Smooth muscle cell (in vitro differentiated cells): ENCODE data around the gene TATDN3. TPM values are rescaled to one million over a fixed set of nuclear protein-coding genes. Genes with fewer than 3 reads are reported as not detected.
"Not testable (repeated sequence)": the region's sequence is repeated elsewhere in the genome, so short reads cannot be mapped to it uniquely, and the experiment has no call there.

ENCODE experiments used
- DNase-seq: peaks from one replicate; lab custom pipeline; 2025; ENCODE audit not compliant: unreplicated experiment; lab: John Stamatoyannopoulos, UW
- H2AFZ ChIP-seq: fragments of 200-600 bp; sonication (generic); 2 replicates; pipeline ENCODE4 v1.6.0; 2016; ENCODE audit warnings: antibody characterized with exemption, low read depth, mild to moderate bottlenecking
- H3F3A ChIP-seq: fragments of 200-600 bp; sonication (generic); 2 replicates; pipeline ENCODE4 v1.6.0; 2017; ENCODE audit warnings: antibody characterized with exemption, low read depth
- H3K27ac ChIP-seq: fragments of 200-600 bp; sonication (generic); 2 replicates; pipeline ENCODE4 v1.5.1; 2016; ENCODE audit warnings: low read depth, mild to moderate bottlenecking
- H3K27me3 ChIP-seq: fragments of 200-600 bp; sonication (generic); 2 replicates; pipeline ENCODE4 v1.6.1; 2016; ENCODE audit warnings: low read depth, mild to moderate bottlenecking
- H3K36me3 ChIP-seq: fragments of 200-600 bp; sonication (generic); 2 replicates; pipeline ENCODE4 v1.5.1; 2016; ENCODE audit warnings: low read depth
- H3K4me1 ChIP-seq: fragments of 200-600 bp; sonication (generic); 2 replicates; pipeline ENCODE4 v1.5.1; 2016; ENCODE audit warnings: low read depth
- H3K4me2 ChIP-seq: fragments of 200-600 bp; sonication (generic); 2 replicates; pipeline ENCODE4 v1.6.0; 2016; ENCODE audit warnings: mild to moderate bottlenecking
- H3K4me3 ChIP-seq: fragments of 200-600 bp; sonication (generic); 2 replicates; pipeline ENCODE4 v1.5.1; 2016; ENCODE audit warnings: mild to moderate bottlenecking
- H3K79me2 ChIP-seq: fragments of 200-600 bp; sonication (generic); 2 replicates; pipeline ENCODE4 v1.6.0; 2016; ENCODE audit warnings: low read depth, mild to moderate bottlenecking
- H3K9ac ChIP-seq: fragments of 200-600 bp; sonication (generic); 2 replicates; pipeline ENCODE4 v1.6.0; 2016; ENCODE audit warnings: low read depth
- H3K9me3 ChIP-seq: fragments of 200-600 bp; sonication (generic); replicated peaks from 2 replicates; pipeline ENCODE4 v1.5.1; 2016; ENCODE audit warnings: low read depth
- H4K20me1 ChIP-seq: fragments of 200-600 bp; sonication (generic); 2 replicates; pipeline ENCODE4 v1.6.0; 2016; ENCODE audit warnings: low read depth
- CTCF ChIP-seq: fragments of 200-600 bp; sonication (generic); IDR thresholded peaks from 2 replicates; pipeline ENCODE4 v1.5.1; 2017; ENCODE audit warnings: borderline replicate concordance, mild to moderate bottlenecking, antibody characterized with exemption; ENCODE audit not compliant: insufficient read depth, poor library complexity, severe bottlenecking
- WGBS: methylation state at CpG from one replicate; pipeline ENCODE4 v1.1.7; 2016; ENCODE audit warnings: low lambda C conversion rate; 5-methylcytosine and 5-hydroxymethylcytosine counted together
- polyA plus RNA-seq: library from polyadenylated mRNA; unstranded; fragments of >200 nt; fragmentation: Nextera tagmentation; extraction: Ambion mirVana; gene quantifications from 2 replicates; pipeline ENCODE4 v1.2.1, GENCODE V29; 2016
- total RNA-seq: library from RNA; depleted of rRNA; stranded (reverse); fragments of >200 nt; gene quantifications from 2 replicates; pipeline ENCODE4 v1.2.3, GENCODE V29; 2014

Gene TATDN3
- total and polyA plus RNA-seq, 2 experiments from 2014 or later, result 14.3 to 46.7 TPM

- Histone ChIP-seq H3K4me3 (no peak overlapping the region), H3K27me3 (no peaks in the 10 kb centered on the region), H3K4me2 (no peak overlapping the region), H3K9me3 (no peaks in the 10 kb centered on the region), H2AFZ (no peak overlapping the region), H3K4me1 (no peaks in the 10 kb centered on the region), H3K36me3 (no peaks in the 10 kb centered on the region), H3K9ac (no peak overlapping the region), H3K27ac (peak overlapping the region; percentile 9), H3F3A (no peaks in the 10 kb centered on the region), H4K20me1 (no peaks in the 10 kb centered on the region), H3K79me2 (peaks cover 27% of the 10 kb centered on the region)
- DNase-seq, result no peak
- no peak for TF ChIP-seq CTCF
- 43% methylated on average over 2 of the region's 2 CpGs for WGBS
Measured at GRCh38 chr1:212774584-212774983, 17.1 kb upstream of the TATDN3 start.

GRCh38 chr1:212775241-212775640 lies 16.5 kb upstream of the TATDN3 start:
- no peak overlapping the region for H3K4me3 ChIP-seq
- H3K27me3 ChIP-seq, result no peaks in the 10 kb centered on the region
- H3K9ac ChIP-seq, result no peak overlapping the region
- peaks cover 21% of the 10 kb centered on the region for H3K79me2 ChIP-seq
- H3K36me3 ChIP-seq, result no peaks in the 10 kb centered on the region
- H3K4me2 ChIP-seq, result no peak overlapping the region
- H3K27ac ChIP-seq, result peak overlapping the region; percentile 9
- H4K20me1 ChIP-seq, result no peaks in the 10 kb centered on the region
- no peak for TF ChIP-seq CTCF
- H3F3A ChIP-seq, result no peaks in the 10 kb centered on the region
- H2AFZ ChIP-seq, result no peak overlapping the region
- no peak for DNase-seq
- H3K9me3 ChIP-seq, result no peaks in the 10 kb centered on the region
- H3K4me1 ChIP-seq, result no peaks in the 10 kb centered on the region

GRCh38 chr1:212777151-212777550 lies 14.5 kb upstream of the TATDN3 start:
- H3K27ac ChIP-seq, result no peak overlapping the region
- 100% methylated on average over 3 of the region's 3 CpGs for WGBS
- no peaks in the 10 kb centered on the region for H3K27me3 ChIP-seq
- no peak overlapping the region for H3K4me2 ChIP-seq
- H2AFZ ChIP-seq, result no peak overlapping the region
- no peak overlapping the region for H3K9ac ChIP-seq
- no peaks in the 10 kb centered on the region for H3K9me3 ChIP-seq
- H3F3A ChIP-seq, result no peaks in the 10 kb centered on the region
- no peak for DNase-seq
- H3K4me3 ChIP-seq, result no peak overlapping the region
- no peaks in the 10 kb centered on the region for H4K20me1 ChIP-seq
- no peaks in the 10 kb centered on the region for H3K4me1 ChIP-seq
- no peaks in the 10 kb centered on the region for H3K36me3 ChIP-seq
- H3K79me2 ChIP-seq, result peaks cover 11% of the 10 kb centered on the region
- TF ChIP-seq CTCF, result no peak

- not testable (repeated sequence) for H3F3A ChIP-seq, H3K27ac ChIP-seq, H2AFZ ChIP-seq, H3K27me3 ChIP-seq, H3K4me1 ChIP-seq, H3K4me3 ChIP-seq, H3K79me2 ChIP-seq, H3K9ac ChIP-seq, DNase-seq, H3K4me2 ChIP-seq, H4K20me1 ChIP-seq, H3K9me3 ChIP-seq, H3K36me3 ChIP-seq
- 97% methylated on average over 7 of the region's 32 CpGs for WGBS
Measured at GRCh38 chr1:212779086-212779485, 12.6 kb upstream of the TATDN3 start.
